Right lung (tissue), 5 donors: ENCODE data around the gene OCA2. TPM values are rescaled to one million over a fixed set of nuclear protein-coding genes. Genes with fewer than 3 reads are reported as not detected.

Experiments used
- DNase-seq, 2 donors: peaks; one replicate each; pipeline ENCODE4 v3.0.0-alpha.2; 2013
- polyA plus RNA-seq, 5 donors: library from polyadenylated mRNA; unstranded; fragments of 120-200 nt; gene quantifications; one replicate each; pipeline versions ENCODE4 v1.2.1 to v1.2.3, GENCODE V29; 2013; ENCODE audit warnings: inconsistent platforms in 1 of 5, low replicate concordance in 1 of 5; ENCODE audit not compliant: insufficient read length in 5 of 5, insufficient read depth in 1 of 5

Gene OCA2
- polyA plus RNA-seq, 5 donors, result 11.5 to 19.4 (median 15.1) TPM

DNA sequence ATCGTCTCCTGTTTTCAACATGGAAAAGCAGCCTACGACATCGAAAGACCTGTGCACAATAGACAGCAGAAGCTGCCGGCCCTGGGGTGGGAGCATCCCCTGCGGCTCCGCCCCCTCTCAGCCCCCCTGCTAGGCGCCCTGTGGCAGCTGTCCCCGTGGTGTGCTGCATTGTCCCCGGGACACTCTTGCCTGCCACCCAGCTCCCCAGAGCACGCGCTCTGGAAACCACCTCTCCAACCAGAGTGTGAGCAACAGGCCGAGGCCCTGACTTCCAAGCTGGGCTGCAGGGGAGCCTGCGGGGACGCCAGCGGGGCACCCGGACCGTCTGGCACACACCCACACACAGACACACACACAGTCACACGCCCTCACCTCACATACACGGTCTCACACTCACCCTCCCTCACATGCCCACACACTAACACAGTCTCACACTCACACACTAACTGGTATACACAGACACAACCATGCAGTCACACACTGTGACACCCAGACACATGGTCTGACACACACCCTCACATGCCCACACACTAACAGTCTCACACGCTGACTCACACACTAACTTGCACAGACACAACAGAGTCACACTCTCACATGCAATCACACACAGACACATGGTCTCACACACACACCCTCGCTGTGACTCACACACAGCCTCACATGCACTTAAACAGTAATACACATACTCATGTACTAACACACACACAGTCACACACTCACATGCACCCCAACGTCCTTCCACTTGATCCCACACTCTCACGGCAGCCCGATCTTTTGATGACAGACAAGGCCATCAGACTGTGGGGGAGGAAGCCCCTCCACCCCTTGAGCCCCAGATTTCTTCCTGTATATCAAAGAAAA, 94.7 kb downstream of the OCA2 start:
- DNase-seq, result no peak

DNA sequence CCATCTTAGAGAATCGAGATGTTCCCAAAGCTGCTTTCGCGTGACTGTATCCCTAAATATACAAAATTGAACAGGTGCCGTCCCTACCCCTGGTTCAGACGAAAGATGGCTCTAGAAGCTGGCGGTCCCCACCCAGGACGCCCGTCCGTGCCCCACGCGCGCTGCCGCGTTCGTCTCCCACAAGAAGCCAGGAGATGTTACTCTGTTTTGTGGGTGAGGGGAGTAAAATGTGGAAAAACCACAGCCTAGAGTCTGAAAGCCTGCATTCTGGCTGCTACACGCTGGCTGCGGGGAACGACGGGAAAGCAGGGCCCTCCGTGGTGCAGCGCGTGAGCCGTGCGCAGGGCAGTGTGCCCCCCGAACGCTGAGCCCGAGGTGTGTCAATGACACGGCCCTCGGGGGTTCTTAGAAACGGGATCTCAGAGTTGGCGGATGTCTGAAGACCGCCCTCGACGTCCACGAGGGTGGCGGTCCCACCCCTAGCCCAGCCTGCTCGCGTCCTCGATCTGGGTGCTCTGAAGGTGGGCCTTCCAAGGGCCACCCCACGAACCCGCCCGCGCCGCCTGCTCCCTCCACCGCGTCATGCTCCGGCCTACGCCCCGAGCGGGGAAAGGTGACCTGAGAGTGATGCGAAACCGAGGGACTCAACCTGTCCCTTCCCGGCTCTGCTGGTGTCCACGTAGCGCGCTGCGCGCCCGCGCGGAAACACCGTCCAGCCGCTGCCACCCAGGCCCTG, 95.6 kb downstream of the OCA2 start:
- no peak for DNase-seq

DNA sequence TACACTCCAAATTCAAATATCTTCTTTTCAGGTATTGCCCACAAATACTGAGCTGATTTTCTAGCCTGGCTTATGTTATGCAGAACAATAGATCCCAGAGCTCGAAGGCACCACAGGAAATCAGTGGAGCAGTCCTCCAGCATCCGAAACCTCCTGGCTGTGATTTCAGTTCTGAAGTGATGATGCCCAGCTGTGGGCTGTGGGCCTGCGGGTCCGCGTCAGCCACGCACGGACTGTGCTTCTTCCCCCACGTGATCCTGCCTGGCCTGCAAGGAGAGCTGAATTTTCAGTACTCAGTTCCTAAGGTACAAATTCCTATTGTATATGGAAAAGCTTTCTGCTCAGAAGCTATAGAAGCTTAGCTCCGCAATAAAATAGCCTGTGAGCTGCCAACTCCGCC, 96.2 kb downstream of the OCA2 start:
- no peak for DNase-seq

DNA sequence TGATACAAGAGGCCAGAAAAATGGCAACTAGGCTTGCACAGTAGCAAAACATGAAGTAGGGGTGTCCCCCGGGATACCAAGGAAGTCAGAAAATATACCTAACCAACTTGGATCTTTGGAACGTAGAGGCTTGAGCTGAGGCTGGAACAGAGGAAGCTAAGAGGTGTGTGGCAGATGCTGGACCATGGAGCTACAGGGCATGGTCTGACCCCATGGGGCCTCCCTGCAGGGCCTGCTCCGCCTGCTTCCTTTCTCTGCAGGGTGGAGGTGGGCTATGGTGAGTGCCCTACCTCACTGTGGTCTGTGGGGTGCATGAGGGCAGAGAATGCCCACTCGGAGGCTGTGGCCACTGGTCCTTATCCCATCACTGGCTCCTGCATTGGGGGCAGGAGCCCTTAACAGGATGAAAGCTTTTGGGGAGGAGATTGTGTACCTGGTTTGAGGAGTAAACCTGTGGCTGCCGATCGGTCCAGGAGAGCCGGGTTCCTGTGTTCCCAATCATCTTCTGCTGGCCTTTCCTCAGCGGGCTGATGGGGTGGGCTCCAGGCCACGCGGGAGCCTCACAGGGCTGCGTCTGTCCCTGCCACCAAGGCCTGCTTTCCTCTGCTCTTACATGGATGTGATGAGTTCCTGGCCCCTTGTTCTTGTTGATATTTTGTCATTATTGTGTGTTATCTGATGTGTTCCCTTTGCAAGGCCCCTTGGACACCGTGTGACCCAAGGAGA, 96.8 kb downstream of the OCA2 start:
- no peak for DNase-seq

DNA sequence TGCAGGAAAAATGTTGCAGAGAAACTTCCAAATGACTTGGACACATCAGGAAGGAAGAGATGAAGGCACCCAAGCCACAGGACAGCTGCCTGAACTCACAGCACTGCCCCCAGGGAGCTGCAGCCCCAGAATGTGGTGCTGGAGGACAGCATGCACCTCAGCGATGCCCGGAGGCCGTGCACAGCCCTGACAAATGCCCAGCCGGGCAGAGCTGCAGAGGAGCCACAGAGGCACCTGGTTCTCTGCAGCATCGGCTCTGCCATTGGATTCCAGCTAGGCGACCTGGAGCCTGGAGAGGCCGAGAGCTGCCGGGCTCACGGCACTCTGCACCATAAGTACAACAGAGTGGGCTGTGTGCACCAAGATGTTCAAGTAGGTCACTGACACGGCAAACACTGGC, 97.5 kb downstream of the OCA2 start:
- no peak for DNase-seq

DNA sequence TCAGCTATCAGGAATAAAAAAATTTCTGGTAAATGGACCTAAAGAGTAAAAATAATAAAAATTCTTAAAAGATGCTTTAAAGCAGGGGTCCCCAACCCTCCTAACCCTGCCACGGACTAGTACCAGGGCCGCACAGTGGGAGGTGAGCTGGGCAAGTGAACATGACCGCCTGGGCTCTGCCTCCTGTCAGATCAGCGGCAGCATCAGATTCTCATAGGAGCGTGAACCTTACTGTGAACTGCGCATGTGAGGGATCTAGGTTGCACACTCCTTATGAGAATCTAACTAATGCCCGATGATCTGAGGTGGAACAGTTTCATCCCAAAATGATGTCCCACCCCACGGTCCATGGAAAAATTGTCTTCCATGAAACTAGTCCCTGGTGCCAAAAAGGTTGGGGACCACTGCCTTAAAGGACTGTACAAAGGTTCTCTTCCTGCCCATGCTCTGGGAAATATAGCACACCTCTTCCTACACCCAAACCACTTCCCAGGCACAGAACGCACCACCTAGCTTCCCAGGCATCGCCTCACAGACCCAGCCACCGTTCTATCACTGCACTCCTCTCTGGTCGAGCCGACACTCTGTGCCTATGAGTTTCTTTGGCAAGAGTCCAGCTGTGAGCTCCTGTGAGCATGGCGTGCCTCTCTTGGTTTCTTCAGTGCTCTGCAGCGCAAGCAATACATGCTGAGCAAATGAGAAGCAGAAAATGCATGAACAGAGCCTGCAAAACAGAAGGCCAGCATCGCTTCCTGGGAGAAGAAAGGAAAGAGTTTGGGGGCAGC, 104.9 kb downstream of the OCA2 start:
- DNase-seq, result no peak

DNA sequence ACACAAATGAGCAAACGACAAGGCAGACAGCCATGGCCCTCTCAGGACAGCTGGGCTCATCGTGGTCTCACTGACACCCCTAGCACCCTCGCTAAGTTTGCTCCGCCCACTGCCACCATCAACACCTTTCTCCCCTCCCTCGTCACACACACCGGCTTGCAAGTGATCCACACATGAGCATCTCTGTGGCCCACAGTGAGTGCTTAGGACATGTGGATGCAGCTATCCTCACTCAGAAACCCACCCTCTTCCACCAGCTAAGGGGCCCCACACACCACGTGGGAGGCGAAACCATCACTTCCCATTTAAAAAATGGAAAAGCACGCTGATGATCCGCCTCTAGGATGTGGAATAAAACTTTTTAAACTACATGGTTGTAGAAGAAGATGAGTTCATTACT, 105.6 kb downstream of the OCA2 start:
- no peak for DNase-seq

DNA sequence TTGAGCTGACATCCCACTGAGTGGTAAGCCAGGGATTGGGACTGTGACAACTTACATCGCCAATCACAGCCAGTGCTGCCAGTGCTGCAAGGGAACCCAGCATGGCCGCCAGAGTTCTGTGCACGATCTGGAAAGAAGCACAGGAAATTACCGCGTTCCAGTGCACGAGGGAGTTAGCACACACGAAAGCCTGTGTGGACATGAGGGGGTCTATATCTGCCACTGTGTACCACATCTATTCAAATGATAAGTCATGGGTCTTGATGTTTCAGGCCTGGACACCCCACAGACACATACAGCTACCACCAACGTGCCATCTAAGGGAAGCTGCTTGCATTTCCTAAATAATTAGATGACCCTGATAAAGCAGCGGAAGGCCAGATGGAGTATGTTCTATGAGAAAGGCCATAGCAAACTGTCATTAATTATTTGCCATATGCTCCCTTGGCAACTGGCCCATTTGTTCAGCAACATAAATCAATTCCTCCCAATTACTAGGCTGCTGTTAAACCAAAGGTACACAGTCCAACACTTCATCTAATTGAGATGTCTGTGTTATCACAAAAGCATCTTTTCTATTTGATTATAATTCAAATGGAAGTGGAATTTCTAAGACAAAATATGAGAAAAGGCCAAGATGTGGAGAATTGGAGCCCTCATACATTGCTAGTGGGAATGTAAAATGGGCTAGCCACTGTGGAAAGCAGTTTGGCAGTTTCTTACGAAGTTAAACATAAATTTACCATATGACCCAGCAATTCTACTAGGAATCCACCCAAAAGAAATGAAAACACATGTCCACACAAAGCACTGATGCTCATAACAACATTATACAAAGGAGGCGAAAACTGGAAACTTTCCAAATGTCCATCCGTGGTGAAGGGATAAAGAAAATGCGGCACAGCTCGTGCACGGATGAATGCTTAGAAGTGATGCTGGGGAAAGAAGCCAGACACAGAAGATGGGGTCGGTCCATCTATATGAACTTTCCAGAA, 108.3 kb downstream of the OCA2 start:
- no peak for DNase-seq

DNA sequence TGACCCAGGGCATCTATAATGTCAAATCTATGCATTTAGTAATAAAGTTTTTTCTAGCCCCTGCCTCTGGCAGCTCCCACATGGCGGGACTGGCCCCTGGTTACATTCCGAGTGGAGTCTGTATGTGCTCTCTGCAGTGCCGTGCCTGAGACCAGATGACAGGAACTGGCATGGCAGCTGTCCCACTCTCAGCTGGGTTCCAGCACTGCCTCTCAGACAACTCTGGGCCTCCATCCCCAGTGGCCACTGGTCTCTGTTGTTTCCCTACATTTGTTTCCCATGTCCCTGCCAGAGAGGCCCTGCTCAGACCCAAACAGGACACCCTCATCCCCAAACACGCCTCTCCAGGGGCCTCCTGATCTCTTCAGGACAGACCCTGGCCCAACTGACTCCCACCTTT, 109.3 kb downstream of the OCA2 start:
- DNase-seq, result no peak

DNA sequence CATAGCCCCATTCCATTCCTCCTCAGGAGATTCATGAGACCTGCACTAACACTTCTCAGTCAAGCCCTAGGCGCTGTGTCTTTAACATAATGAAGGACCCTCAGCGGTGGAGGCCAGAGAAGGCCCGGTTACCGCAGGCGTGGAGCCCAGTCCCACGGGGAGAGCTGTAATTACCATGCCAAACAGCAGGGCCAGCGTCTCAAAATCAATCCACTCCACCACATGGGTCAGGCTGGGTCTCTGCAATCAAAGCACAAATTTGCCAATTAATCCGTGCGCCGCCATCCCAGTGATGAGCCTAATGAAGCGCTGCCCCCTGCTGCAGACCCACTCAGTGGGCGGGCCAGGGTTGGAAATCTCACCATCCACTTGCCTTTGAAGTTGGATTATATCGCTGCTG, 109.7 kb downstream of the OCA2 start:
- DNase-seq, result no peak

DNA sequence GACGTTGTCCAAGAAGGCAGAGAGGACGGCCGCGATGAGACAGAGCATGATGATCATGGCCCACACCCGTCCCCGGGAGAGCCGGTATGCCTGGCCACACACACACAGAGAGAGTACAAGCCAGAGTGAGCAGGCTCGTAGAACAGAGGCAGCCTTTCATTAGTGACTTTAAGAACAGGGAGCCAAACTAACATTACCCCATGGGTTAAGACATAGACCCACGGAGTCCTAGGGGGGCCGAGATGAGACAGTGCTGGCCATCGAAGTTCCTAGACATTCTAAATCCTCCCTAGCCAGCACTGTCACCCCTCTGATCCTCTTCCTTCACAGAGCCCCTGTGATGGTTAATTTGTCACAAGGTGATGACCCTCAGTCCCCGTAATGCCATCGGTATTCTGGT, 114.0 kb downstream of the OCA2 start:
- no peak for DNase-seq

DNA sequence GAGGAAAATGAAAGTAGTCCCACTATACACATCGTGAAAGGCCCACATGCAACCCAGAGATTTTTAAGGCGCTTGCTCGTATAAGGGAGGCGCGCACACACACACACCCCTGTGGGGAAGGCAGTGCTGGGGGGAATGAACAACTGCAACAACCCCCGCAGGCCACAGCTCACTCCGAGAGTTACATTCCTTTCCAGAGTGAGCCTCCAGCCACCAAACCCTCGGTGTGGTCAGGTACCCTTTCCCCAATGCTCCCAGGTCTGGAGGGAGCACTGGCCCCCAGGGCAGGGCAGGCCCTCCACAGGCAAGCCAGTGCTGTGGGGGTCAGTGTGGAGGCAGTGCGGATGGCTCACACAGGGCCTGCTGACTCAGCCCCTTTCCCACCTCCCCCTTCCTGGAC, 115.6 kb downstream of the OCA2 start:
- DNase-seq, result no peak

DNA sequence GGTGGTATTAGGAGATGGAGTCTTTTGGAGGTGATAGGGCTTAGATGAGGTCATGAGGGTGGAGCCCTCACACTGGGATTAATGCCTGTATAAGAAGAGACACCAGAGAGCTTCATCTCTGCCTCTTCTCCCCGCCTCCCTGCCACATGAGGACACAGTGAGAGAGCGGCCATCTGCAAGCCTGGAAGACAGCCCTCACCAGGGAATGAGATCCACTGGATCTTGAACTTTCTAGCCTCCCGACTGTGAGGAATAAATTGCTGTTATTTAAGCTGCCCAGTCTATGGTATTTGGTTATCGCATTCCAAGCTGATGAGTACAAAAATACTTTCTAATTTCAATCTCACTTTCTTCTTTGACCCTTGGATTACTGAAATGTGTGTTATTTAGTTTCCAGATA, 121.4 kb downstream of the OCA2 start:
- no peak for DNase-seq

DNA sequence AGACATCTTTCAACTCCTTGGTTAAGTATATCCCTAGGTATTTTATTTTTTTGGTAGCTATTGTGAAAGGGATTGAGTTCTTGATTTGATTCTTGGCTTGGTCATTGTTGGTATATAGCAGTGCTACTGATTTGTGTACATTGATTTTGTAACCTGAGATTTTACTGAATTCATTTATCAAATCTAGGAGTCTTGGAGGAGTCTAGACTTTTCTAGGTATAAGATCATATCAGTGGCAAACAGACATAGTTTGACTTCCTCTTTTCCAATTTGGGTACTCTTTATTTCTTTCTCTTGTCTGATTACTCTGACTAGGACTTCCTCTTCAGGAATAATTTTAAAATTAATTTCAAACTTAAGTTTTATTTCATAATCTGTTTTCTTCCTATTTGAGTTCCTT, 125.2 kb downstream of the OCA2 start:
- DNase-seq, result no peak

DNA sequence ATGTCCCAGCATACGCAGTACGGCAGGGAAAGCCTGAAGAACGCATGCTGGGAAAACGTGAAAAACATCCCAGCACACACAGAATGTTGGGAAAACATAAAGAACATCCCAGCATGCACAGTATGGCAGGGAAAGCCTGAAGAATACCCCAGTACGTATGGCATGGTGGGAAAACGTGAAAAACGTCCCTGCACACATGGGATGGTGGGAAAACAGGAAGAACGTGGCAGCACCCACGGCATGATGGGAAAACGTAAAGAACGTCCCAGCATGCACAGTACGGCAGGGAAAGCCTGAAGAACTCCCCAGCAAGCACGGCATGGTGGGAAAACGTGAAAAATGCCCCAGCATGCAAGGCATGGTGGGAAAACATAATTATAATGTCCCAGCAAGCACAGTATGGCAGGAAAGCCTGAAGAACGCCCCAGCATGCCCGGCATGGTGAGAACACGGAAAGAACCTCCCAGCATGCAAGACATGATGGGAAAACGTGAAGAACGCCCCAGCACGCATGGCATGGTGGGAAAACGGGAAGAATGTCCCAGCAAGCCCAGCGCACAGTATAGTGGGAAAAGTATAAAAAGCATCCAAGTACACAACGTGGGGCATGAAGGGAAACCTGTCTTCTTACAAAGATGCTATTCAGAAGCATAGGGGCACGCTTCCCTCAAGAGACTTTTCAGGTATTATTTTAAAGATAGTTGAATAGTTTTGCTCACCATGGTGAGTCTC, 128.3 kb downstream of the OCA2 start:
- DNase-seq, result no peak

DNA sequence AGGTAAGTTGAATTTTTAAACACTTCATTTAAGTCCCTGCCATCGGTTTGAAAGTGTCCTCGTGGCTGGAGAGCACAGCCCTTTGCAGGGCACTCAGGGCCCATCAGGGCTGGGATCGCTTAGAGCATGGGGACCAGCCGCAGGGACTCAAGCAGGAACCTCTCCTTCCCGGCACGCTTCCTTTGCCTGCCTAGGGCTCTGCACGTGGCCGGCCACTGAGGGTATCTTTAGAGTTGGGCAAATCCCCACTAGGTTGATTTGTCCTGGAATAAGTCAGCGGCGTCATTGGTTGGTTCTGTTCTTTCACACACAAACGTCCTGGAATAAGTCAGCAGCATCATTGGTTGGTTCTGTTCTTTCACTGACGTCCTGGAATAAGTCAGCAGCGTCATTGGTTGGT, 131.6 kb downstream of the OCA2 start:
- no peak for DNase-seq

DNA sequence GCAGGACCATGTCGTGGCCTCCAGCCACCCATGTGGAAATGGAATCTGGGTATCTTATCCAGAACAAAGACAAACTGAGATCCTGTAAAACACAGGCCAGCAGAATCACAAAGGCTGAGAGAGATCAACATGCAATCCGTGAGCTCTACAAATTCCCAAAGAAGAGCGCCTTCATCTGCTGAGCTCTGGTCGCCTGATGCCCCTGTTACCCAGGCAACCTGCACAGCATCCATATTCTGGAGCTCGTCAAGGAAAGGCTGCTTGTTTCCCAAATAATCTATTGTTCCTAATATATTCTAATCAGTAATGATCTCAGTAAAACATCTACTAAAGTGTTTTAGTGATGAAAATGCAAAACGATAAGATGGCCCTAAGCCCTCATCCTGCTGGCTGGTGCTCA, 133.6 kb downstream of the OCA2 start:
- DNase-seq, result no peak

DNA sequence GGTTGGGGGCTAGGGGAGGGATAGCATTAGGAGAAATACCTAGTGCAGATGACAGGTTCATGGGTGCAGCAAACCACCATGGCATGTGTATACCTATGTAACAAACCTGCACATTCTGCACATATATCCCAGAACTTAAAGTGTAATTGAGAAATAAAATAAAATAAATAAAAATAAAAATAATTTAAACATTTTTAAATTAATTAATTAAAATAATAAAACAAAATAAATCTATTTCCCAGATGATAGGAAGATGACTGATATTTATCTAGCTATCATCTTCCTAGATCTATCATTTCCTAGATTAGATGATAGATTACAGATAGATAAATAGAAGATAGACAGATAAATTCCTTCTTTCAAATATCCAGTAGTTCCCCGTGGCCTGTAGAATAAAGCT, 137.3 kb downstream of the OCA2 start:
- no peak for DNase-seq

DNA sequence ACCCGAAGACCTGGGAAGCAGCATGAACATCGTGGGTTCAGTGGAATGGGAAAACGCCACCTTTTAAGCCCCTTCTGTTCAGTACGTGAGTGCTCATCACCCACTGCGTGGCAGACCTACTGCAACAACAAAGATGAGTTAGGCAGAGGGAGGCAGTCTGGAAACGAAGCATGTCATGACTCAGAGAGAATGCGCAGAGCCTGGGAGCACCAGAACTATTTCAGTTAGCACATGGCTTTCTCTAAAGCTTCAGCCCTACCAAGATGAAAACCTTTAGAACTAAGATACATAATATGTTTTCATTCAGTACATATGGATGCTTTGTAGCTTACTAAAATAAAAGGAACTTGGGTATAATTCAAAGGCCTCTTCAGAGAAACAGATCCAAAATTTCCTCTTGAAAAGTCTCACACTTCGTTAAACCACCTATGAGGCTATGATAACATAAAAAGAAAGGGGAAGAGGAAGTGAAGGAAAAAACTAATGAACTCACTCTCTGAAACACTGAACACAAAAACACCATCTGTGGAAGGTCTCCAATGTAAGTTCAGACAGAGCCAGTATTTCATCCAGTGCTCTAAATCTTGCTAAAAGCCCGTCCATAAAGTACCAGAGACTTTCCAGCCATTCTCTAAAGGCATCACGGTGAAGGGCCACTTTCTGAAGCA, 140.1 kb downstream of the OCA2 start:
- DNase-seq, result no peak
